Body of pancreas (tissue), 4 donors: ENCODE measurements around the gene PRDM16.

Experiments used
- CTCF ChIP-seq, 7 experiments: fragments of 450-650 bp in 4 of 7; fragments of 200-600 bp in 3 of 7; sonication (generic) in 3 of 7; IDR thresholded peaks; one replicate each; pipeline ENCODE4 v1.5.1; 2016 to 2019; ENCODE audit warnings: antibody characterized with exemption in 7 of 7
- POLR2A ChIP-seq, 3 donors: fragments of 450-650 bp; IDR thresholded peaks; one replicate each; pipeline ENCODE4 v1.6.1; 2016; ENCODE audit warnings: antibody characterized with exemption in 3 of 3, mild to moderate bottlenecking in 2 of 3

DNA sequence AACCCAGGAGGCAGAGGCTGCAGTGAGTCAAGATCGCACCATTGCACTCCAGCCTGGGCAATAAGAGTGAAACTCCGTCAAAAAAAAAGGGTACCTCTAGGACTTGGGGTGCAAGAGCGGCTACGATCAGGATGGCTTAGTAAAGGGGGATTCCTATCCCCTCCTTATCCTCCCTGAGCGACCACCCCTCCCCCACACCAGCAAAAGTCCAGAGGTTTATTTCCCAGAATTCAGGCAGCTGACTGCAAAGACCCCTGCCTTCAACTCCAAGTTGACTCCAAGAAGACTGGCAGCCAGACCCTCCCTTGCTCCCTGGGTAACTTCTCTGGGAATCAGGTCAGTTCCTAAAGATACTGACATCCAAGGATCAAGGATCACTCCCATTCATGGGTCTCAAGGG is 12.4 kb upstream of the PRDM16 start:
- TF ChIP-seq CTCF (IDR thresholded peaks at IDR 0.05) (no peak), POLR2A (IDR thresholded peaks at IDR 0.05) (no peak)
